ENCODE results near the gene FXYD2. TPM values are rescaled to one million over a fixed set of nuclear protein-coding genes. Genes with fewer than 3 reads are reported as not detected.

Gene FXYD2
- total RNA-seq, 1 experiment from 2014 or later: 9.0 TPM

DNA sequence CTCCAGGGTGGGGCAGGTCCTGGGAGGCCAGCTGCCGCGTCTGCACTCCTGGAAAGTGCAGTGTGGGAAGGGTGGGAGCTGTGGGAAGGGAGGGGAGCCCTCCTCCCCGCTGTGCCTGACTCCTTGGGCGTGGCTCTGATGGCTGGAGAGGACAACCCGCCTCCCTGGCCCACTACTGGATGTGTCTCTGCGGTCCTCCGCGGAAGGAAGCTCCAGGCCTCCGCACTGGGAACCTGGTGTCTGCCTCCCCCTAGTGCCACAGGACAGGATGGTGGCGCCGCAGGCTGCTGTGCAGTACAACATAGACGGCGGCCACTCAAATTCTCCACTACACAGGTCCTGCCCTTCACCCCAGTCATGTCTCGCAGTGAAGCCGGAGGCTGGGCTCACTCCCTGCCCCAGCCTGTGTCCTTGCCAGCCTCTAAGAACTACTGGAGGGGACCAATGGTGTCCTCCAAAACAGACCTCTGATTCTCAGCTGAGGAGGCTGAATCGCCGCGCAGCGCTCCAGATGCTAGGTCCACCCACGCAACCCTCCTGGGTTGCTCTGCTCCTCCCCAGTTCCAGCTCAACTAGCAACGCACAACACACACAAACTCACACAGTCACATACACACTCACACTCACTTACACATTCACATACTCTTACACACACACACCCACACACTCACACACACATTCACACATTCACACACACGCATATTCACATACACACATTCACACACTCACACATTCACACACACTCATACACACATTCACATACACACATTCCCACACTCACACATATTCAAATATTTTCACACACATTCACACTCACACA, 15.1 kb downstream of the FXYD2 start:
- peak; percentile 70 for DNase-seq
- H3K27ac Mint-ChIP-seq (ENCODE audit: unreplicated experiment): no peak overlapping the region
- peaks cover 41% of the 10 kb centered on the region for H3K4me1 Mint-ChIP-seq (ENCODE audit: low read depth, unreplicated experiment)
- intact Hi-C loops (cut with micrococcal nuclease; ENCODE audit: unreplicated experiment): no loop called here
- TF ChIP-seq, protein P1, sequence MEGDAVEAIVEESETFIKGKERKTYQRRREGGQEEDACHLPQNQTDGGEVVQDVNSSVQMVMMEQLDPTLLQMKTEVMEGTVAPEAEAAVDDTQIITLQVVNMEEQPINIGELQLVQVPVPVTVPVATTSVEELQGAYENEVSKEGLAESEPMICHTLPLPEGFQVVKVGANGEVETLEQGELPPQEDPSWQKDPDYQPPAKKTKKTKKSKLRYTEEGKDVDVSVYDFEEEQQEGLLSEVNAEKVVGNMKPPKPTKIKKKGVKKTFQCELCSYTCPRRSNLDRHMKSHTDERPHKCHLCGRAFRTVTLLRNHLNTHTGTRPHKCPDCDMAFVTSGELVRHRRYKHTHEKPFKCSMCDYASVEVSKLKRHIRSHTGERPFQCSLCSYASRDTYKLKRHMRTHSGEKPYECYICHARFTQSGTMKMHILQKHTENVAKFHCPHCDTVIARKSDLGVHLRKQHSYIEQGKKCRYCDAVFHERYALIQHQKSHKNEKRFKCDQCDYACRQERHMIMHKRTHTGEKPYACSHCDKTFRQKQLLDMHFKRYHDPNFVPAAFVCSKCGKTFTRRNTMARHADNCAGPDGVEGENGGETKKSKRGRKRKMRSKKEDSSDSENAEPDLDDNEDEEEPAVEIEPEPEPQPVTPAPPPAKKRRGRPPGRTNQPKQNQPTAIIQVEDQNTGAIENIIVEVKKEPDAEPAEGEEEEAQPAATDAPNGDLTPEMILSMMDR (IDR thresholded peaks at IDR 0.05; ENCODE audit: unreplicated experiment): peak; percentile 15
- H3K36me3 Mint-ChIP-seq (ENCODE audit: insufficient read depth, unreplicated experiment): no peaks in the 10 kb centered on the region
- no peaks in the 10 kb centered on the region for H3K9me3 Mint-ChIP-seq (ENCODE audit: low read depth, unreplicated experiment)
- H3K27me3 Mint-ChIP-seq (ENCODE audit: unreplicated experiment): peaks cover 14% of the 10 kb centered on the region
- BruUV-seq (replicated peaks): no TSS peak
- H3K4me3 Mint-ChIP-seq (ENCODE audit: low read depth, unreplicated experiment): peak overlapping the region; percentile 9
- CTCF ChIA-PET: interaction anchor here (0.6 to 3.0 kb wide), 9 partner anchors 10 to 384 kb away, joined by 3 to 26 read pairs (median 3); no protein-coding TSS in a partner anchor

DNA sequence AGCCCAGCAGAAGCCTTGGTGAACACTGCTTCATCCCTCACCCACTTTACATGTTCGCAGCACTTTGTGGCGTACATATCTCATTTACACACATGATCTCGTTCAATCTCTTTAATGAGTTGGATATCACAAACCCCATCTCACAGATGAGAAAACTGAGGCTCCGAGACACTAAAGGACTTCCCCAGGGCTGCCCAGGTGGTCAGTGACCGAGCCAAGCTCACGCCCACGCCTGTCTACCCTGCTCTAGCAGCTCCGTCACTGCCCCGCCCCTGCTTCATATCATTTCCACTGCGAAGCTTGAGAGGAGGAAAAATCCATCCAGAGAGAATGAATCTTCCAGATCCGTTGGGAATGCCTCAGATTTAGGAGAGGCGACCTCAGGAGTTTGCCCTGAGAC, 15.8 kb downstream of the FXYD2 start:
- H3K4me3 Mint-ChIP-seq (ENCODE audit: low read depth, unreplicated experiment): no peak overlapping the region
- no peaks in the 10 kb centered on the region for H3K36me3 Mint-ChIP-seq (ENCODE audit: insufficient read depth, unreplicated experiment)
- H3K27ac Mint-ChIP-seq (ENCODE audit: unreplicated experiment): no peak overlapping the region
- intact Hi-C loops (cut with micrococcal nuclease; ENCODE audit: unreplicated experiment): no loop called here
- H3K27me3 Mint-ChIP-seq (ENCODE audit: unreplicated experiment): peaks cover 14% of the 10 kb centered on the region
- H3K9me3 Mint-ChIP-seq (ENCODE audit: low read depth, unreplicated experiment): no peaks in the 10 kb centered on the region
- TF ChIP-seq, protein P1 (IDR thresholded peaks at IDR 0.05; ENCODE audit: unreplicated experiment): no peak
- no TSS peak for BruUV-seq (replicated peaks)
- H3K4me1 Mint-ChIP-seq (ENCODE audit: low read depth, unreplicated experiment): peaks cover 34% of the 10 kb centered on the region
- CTCF ChIA-PET: interaction anchor here (0.6 to 3.0 kb wide), 7 partner anchors 9 to 382 kb away, joined by 3 to 26 read pairs (median 6); no protein-coding TSS in a partner anchor
- DNase-seq: no peak

DNA sequence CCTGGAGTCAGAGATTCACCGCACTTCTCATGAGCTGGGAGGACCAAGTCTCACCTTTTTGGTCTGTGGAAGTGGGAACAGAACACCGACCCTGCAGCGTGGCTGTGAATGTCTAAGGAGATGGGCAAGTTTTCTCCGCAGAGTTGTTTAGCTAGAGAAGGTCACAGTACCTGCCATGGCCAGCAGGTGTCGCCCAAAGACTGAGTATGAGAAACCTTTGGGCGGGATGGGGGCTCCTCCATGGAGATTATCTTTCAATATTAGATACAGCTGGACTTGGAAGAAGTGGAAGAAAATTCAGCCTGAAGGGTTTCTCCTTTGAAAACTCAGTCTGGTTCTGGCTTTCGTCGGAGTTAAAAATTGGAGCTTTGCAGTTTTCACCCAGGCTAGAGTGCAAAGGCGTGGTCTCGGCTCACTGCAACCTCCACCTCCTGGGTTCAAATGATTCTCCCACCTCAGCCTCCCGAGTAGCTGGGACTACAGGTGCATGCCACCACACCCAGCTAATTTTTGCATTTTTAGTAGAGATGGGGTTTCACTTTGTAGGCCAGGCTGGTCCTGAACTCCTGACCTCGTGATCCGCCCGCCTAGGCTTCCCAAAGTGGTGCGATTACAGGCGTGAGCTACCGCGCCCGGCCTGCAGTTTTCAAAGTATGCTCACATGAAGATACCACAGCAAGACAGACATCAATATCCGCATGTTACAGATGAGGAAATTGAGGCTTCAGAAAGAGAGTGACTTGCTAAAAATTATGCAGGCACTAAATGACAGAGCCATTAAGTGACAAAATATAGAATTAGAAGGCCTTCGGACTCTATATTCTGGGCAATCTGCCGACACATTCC, 16.8 kb downstream of the FXYD2 start:
- no peaks in the 10 kb centered on the region for H3K36me3 Mint-ChIP-seq (ENCODE audit: insufficient read depth, unreplicated experiment)
- H3K4me1 Mint-ChIP-seq (ENCODE audit: low read depth, unreplicated experiment): peaks cover 23% of the 10 kb centered on the region
- CTCF ChIA-PET: interaction anchor here (0.8 to 3.0 kb wide), 7 partner anchors 8 to 381 kb away, joined by 4 to 26 read pairs (median 10); no protein-coding TSS in a partner anchor
- no TSS peak for BruUV-seq (replicated peaks)
- DNase-seq: peak; percentile 70
- intact Hi-C loops (cut with micrococcal nuclease; ENCODE audit: unreplicated experiment): no loop called here
- H3K9me3 Mint-ChIP-seq (ENCODE audit: low read depth, unreplicated experiment): no peaks in the 10 kb centered on the region
- H3K27ac Mint-ChIP-seq (ENCODE audit: unreplicated experiment): no peak overlapping the region
- TF ChIP-seq, protein P1 (IDR thresholded peaks at IDR 0.05; ENCODE audit: unreplicated experiment): peak; percentile 67
- H3K27me3 Mint-ChIP-seq (ENCODE audit: unreplicated experiment): peaks cover 14% of the 10 kb centered on the region
- no peak overlapping the region for H3K4me3 Mint-ChIP-seq (ENCODE audit: low read depth, unreplicated experiment)

DNA sequence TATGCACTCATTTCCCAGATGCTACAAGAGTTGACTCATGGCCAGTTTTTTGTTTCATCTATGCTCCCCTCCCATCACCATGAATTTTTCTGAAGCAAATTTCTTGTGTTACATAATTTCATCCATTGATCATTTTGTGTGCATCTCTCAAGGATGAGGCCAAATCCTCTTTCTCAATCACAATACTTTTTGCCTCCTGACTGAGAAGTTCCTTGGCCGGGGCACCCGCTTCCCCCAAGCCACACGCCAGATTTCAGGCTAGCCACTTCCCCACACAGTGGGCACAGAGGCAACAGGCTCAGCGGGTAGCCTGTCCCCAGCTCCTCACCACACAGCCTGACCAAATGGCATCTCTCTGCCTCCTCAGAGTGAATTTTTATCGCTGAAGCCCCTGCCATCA, 17.7 kb downstream of the FXYD2 start:
- H3K4me1 Mint-ChIP-seq (ENCODE audit: low read depth, unreplicated experiment): peaks cover 15% of the 10 kb centered on the region
- no peak overlapping the region for H3K4me3 Mint-ChIP-seq (ENCODE audit: low read depth, unreplicated experiment)
- BruUV-seq (replicated peaks): no TSS peak
- peaks cover 14% of the 10 kb centered on the region for H3K27me3 Mint-ChIP-seq (ENCODE audit: unreplicated experiment)
- TF ChIP-seq, protein P1 (IDR thresholded peaks at IDR 0.05; ENCODE audit: unreplicated experiment): no peak
- no peak for DNase-seq
- H3K27ac Mint-ChIP-seq (ENCODE audit: unreplicated experiment): no peak overlapping the region
- H3K9me3 Mint-ChIP-seq (ENCODE audit: low read depth, unreplicated experiment): no peaks in the 10 kb centered on the region
- intact Hi-C loops (cut with micrococcal nuclease; ENCODE audit: unreplicated experiment): no loop called here
- no peaks in the 10 kb centered on the region for H3K36me3 Mint-ChIP-seq (ENCODE audit: insufficient read depth, unreplicated experiment)
- CTCF ChIA-PET: interaction anchor here (1.0 to 3.0 kb wide), 6 partner anchors 9 to 381 kb away, joined by 5 to 26 read pairs (median 10); no protein-coding TSS in a partner anchor

Measured in Calu3 (cell line).